Activated naive CD4-positive, alpha-beta T cell treated with anti-CD3 and anti-CD28 coated beads, Interleukin-2, amount 50 U/mL, for 16 hours (primary cell): ENCODE results near the gene FAM9C.
"Not testable (repeated sequence)": the region's sequence is repeated elsewhere in the genome, so short reads cannot be mapped to it uniquely, and the experiment has no call there.

Experiments
- DNase-seq: peaks from one replicate; pipeline ENCODE4 v3.0.0-alpha.2; 2020

Gene FAM9C

DNA sequence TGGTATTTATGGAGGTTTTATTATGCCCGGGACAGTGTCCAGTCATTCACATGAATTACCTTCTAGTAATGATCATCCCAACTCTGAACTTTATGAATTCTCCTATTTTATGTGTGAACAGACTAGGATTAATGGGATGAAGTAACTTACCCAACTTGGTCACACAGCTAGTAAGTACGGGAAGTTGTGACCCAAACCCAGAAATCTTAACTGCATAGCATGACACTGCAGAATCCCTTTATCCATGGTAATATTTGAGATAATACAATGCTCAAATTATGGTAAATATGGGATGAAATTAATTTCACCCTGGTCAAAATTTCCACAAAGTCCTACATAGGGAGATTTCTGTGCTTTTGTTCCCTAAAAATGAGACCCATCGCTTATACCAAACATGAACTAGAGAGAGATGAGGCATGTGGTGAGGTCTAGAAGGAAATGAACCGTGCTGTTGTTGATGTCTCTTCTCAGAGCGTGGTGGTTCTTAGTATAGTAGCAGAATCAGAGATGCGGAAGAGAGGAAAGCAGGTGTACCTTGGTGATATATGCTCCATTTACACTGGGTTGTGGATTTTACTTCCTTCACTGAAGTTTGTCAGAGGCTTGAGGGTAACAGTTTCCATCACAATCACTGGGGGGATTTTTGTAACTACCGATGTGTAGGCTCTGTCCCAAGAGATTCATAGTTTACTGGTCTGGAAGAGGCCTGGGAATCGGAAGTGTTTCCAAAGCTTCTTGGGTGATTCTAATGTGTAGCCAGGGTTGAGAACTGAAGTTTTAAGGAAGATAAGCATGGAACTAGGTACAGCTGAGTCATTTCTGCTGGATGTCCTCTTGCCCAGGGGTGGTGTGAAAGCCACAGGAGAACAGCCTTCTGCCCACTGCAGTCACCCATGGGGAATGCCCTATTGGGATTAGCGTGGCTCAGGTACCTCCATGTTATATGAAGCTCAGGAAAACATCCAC is 30.2 kb upstream of the FAM9C start:
- no peak for DNase-seq

DNA sequence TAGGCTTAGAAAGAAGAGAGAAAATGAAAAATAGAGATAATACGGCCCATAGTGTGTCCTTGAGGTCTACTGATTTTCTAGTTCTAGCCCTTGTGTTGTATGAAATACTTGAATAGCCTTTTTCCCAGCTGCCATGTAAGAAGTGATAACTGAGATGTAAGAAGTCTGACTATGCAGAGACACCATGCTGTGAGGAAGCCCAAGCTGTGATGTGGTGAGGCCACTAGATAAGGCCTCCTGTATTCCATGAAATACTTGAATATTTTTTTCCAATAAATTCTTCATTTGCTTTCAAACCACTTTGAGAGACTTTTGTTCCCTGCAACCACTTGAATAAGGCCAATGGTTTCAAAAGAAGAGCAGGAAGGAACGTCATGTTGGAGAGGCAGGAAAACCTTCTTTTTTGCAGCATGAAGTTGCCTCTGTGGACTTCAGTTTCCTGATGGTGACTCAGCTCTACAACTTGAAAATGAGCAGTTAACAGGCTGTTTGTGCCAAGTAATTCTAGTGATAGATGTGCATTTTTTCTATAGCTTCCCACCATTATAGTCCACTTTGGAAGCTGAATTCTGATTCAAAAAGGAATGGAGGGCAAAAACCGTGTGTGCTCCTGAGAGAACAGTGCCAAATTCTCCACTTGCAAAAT is 25.5 kb upstream of the FAM9C start:
- DNase-seq, result no peak

DNA sequence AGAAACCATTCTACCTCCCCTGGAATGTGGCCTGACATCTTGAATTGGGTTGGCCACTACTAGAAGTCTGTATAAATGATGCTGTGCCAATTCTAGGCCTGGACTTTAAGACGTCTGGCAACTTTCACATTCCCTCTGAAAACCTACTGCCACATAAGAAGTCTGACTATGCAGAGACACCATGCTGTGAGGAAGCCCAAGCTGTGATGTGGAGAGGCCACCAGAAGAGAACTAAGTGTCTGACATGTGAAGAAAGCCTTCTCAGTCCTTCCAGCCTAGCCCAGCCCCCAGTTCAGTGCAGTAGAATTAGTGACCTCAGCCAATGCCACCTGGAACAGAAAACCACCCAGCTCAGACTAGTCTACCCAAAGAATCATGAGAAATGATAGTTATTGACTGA is 24.2 kb upstream of the FAM9C start:
- DNase-seq, result no peak

DNA sequence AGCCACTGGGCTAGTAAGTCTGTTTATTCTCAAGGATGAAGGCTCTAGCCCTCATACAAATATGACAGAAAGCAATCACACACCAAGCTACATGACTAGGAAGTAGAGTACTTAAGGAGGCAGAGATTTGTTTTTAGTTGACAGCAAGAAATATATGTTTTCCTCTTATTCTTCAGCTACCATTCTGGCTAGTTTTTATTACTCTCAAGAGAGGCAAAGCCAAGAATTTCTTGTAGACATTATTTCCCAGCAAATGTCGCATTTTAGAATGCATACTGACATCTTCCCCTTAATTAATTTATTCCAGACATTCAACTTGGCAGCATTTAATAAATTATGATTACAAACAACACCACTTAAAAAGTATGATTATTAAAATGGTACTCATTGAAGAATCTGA is 23.4 kb upstream of the FAM9C start:
- no peak for DNase-seq

DNA sequence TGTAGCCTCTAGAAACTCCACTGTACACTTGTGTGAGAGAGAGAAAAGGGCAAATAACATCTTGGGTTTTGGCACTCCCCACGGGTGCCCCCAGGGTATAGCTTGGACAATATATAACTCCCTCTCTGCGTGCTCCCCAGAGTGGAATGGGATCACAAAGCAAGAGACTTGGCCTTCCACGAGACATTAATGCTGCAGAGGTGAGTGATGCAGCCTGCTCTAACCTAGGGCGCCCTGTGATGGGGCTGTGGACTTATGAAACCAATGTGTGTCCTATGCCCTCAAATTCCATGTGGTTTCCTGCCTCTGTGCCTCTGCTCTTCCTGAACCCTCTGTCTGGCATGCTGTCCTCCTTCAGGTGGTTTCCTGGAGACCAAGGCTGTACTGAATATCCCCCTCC is 22.0 kb upstream of the FAM9C start:
- no peak for DNase-seq

DNA sequence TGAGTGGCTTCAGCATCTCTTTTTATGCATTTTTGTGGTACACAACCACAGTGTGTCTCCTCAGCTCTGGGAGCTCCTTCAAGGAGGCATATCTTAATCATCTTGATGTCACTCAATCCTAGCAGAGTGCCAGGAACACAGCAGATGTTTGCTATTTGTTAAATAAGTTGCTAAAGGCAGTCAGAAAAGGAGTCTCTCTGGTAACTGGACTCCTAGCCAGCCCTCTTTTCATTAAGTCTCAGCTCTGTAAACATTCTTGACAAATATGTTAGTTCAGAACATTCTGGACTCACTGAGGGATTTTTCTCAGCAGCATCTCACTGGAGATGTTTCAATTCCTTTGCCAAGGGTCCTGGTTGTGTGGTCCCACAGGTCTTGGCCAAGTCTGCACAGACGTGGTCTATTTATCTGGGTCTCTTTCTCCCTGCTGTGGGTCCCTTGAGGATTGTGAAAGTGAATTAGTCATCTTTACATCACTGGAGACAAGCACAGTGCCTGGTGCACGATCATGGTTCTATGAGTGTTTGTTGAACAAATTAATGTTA is 20.3 kb upstream of the FAM9C start:
- no peak for DNase-seq

DNA sequence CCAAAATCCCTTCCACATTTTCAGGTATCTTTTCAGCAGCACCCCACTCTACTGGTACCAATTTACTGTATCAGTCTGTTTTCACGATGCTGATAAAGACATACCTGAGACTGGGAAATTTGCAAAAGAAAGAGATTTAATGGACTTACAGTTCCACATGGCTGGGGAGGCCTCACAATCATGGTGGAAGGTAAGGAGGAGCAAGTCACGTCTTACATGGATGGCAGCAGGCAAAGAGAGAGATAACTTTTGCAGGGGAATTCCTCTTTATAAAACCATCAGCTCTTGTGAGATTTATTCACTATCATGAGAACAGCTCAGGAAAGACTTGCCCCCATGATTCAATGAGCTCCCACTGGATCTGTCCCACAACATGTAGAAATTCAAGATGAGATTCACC is 18.7 kb upstream of the FAM9C start:
- not testable (repeated sequence) for DNase-seq

DNA sequence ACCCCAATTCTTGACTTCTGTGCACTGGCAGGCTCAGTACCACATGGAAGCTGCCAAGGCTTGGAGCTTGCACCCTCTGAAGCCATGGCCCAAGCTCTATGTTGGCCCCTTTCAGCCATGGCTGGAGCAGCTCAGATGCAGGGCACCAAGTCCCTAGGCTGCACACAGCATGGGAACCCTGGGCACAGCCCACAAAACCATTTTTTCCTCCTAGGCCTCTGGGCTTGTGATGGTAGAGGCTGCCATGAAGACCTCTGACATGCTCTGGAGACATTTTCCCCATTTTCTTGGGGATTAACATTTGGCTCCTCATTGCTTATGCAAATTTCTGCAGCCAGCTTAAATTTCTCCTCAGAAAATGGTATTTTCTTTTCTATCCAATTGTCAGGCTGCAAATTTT is 17.9 kb upstream of the FAM9C start:
- DNase-seq, result not testable (repeated sequence)

DNA sequence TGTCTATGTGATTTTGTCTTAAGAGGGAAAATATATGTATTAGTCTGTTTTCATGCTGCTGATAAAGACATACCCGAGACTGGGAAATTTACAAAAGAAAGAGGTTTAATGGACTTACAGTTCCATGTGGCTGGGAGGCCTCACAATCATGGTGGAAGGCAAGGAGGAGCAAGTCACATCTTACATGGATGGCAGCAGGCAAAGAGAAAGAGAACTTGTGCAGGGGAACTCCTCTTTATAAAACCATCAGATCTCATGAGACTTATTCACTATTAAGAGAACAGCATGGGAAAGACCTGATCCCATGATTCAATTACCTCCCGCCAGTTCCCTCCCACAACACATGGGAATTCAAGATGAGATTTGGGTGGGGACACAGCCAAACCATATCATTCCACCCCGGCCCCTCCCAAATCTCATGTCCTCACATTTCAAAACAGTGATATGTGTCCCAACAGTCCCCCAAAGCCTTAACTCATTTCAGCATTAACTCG is 16.8 kb upstream of the FAM9C start:
- not testable (repeated sequence) for DNase-seq

DNA sequence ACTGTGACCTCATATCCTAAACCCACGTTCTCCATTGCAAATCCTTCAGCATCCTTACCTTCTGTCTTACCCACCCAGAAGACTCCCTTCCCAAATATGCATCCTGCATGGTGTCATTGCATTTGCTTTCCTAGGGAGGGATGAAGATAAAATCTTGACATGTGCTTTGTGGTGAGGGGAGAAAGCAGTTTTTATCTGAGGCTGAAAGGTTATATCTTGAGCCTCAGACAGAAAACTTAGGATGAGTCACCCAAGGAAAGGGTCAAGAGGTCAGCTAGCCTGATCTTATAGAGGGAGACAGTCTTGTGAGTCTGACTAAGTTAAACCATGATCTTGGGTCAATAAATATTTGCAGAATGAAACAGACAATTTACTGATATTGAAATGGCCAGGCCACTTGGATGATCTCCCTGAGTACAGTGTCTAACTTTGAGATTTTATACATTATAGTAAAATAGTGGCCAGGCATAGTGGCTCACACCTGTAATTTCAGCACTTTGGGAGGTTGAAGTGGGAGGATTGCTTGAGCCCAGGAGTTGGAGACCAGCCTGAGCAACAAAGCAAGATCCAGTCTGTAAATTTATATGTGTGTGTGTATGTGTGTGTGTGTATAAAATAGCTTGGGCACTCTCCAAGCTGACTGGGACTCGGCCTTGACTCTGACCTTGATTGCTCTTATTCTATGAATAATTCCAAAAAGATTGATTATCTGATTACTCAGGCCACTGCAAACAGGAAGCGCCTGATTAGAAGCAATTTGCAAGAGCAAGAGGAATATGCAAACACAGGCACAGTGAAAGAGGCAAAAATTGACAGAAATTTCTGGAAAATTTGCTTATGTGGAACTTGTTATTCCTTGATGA is 15.4 kb upstream of the FAM9C start:
- DNase-seq, result no peak

DNA sequence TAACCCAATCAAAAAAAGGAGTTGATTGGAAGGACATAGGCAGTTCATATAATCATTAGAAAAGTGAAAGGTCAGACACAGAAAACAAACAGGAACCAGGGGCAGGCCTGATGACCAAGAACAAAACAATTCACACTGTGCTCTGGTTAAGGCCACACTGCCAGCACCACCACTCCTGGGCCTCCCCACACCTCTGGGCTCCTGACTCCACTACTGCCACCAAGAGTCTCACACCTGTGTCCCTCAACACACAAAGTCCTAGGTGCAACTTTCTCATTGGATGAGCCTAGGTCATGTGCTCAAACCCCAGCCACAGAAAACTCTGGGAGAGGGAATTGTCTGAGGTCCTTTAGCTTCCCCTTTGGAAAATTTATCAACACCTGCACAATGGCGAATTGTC is 11.1 kb upstream of the FAM9C start:
- no peak for DNase-seq

DNA sequence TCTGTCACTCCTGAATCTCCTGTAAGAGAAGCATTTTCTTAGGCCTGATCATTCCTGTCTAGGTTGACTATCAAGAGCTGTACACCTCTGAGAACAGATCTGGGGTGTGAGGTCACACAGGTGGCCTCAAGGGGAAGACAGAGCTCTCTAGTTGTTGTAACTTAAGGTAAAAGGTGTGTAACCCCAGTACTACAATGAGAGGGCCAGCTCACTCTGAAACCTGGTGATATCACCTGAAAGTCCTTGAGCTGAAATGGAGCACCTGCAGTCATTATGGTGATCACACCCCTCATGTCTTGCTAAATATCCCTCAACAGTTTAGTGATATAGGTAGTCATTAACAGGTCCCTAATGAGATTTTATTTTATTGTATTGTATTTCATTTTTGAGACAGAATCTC is 8.8 kb upstream of the FAM9C start:
- no peak for DNase-seq

DNA sequence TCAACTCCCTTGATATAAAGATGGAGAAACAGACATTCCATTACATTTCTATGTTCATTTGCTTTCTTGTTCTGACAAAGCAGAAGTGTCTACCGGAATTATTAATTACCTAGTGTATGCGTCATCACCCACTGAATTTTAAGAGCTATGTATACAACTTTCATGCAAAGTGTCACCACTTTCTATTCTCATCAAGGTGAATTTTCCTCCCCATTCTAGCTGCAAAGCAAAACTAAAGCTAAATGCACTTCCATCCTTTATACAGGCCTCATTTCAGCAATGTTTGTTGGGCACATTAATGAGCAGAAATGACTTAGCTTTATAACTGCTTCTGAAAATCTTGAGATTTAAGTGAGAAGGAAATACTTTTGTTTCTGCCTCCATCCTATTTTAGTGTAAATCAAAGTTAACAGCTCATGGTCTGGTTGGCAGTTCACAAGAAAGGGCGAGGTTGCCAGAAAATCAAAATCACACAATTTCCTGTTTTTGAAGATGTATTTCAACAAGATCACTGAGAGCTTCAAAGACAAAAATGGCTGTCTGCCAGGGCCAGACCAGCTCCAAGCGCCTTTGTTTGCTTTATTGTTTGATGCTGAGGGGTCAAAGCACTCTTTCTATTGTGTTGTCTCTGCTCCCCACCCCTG is 7.2 kb upstream of the FAM9C start:
- DNase-seq, result no peak

DNA sequence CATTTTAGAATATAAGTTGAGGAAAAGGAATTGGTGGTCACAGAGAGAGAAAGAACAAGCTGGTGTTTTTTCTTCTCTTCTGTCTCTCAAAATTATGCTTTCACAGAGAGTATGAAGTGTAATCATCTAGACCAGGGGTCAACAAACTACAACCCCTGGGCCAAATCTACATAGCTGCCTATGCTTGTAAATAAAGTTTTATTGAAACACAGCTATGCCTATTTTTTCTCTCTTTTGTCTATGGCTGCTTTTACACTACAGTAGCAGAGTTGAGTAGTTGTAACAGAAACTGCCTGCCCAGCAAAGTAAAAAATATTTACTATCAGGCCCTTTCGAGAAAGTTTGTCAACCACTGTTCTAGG is 6.7 kb upstream of the FAM9C start:
- DNase-seq, result no peak

DNA sequence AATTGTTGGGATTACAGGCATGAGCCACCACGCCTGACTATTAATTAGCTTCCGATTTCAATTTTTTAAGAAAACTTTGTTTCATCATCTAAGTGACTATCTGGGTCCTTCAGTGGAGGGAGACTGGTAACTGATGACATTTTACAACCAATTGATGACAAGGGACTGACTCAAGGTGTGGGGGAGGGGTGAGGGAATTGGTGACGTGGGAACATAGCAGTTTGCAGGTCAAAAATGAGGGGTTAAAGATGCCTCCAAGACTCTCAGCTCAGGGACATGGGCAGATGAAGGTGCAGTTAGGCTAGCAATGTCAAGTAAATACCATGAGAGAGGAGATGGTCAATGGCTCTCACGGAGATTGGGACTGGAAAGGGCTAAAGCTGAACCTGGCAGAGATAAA is 5.7 kb upstream of the FAM9C start:
- peak; percentile 17 for DNase-seq

DNA sequence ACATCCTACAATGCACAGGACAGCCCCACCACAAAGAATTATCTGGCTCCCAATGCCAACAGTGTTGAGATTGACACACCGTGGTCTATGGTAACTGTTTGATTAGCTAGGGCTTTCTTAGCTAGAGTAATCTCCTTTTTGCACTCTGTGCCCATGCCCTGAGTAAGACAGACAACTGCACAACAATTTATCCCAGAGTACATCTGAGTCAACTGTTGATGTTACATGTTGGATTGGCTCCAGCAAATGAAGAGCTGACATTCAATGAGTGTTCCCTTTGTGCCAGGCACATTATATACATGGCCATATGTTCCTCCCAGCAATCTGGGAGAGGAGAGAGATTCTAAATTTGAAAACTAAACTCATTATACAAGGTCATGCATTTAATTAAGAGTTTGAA is 3.9 kb upstream of the FAM9C start:
- DNase-seq, result no peak

DNA sequence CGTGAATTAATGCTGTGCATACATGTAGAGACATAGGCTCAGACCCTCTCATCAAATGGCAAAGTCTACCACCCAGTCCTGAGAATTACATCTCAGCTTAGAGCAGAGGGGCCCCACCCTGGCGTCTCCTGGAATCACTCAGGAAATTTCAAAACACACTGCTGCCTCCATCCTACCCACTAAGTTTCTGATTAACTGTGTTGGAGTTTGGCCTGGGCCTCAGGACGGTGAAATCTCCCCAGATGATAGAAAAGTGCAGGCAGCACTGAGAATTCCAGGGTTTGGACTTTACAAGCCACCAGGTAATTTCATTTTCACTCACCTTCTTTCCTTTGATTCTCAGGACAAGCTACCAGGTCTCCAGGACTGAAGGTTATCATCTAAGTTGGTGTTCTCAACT is 3.3 kb upstream of the FAM9C start:
- no peak for DNase-seq

DNA sequence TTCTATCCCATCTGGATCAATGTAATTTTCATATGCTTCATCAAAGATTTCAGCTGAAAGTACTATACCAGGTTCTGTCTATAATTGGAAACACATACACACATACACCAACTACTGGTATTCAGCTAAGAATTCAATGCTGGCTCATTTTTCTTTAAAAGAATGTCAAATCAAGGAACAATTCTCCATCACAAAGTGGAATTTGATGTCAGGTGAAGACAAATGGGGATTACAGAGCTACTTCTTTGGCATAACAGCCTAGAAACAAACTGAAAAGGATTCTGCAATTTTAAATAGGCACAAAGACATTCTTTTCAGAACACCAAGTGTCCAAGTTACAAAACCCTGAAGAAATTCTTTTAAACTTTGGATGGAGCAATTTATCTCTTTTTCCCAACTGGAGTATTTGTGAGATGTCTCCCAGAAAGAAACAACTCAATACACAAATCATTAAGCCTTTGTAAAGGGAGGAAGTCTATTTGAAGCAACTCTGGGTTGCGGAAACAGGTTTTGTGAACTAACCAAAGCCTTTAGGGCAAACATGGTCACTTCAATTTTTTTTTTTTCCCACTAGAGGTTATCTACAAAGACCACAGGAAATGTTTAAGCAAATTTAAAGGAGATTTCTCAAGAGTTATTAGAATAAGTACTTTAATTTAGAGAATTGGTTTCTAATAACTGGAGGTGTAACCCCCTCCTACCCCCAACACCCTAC is 1.9 kb upstream of the FAM9C start:
- DNase-seq, result no peak

DNA sequence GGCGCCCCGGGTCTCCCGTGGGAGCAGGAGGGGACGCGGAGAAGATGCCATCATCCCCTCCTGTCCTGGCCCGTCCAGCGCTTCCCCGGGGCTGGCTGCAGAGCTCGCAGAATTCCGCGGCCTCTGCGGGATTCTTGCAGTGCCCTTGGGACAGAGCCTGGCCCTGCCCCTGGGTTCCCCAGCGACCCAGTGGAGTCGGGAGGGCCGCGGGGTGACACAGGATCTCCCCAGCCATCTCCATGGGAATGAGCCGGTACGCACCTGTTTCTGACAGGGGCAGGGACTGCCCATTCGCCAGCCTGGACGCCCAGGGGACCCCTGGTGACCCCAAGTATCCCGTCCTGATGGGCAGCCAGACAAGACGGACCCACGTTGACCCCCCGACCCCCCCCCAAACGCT is 482 bp downstream of the FAM9C start:
- no peak for DNase-seq

DNA sequence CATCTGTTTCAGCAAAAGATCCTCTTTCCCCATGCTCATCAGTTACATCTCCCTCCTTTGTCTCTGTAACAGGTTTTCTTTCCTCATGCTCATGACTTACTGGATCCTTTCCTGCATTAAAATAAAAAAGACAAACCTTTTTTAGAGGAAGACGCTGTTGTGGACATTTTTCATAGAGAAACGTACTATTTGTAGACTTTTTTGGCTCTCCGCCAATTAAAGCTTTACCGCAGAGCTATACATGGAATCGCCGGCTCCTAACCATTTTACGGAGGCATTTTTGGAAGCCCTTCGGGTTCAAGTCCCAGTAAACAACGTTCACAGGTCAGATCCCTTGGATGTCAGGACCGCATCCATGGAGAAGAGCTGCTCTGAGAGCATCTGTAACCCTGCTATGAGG is 1.3 kb downstream of the FAM9C start:
- no peak for DNase-seq

DNA sequence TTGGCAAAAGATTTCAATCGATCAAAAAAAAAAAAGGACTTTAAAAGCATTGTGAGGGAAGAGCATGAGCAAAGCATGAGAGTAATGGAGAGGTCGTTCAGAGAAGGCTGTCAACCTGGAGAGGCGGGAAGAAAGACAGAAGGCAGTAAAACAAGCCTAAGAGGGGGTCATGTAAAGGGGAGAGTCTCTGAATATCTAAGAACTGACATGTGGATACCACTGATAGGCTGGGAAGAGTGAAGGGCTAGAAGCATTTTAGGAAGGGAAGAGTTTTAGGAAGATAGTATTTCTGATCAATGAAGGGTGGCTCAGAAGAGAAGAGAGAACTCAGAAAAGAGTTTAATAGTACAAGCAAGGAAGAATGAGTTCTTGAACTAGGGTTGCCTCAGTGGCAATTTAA is 7.5 kb downstream of the FAM9C start:
- DNase-seq, result no peak

DNA sequence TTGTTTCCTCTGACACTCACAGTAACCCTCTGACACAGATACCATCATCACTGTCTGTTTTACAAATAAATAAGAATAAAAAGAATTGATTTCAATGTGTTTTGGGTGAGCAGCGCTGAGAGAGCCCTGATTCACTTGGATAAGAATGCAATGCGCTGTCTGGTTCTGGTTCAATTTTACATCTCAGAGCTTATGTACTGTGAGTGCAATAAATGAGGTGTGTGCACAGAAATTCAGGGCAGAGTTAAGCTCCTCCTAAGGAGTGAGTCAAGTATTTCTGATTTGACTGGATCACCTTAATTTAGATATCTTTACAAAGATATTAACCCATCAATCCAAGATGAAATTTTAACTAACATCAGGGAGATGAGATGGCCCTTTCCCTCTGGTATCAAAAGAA is 11.2 kb downstream of the FAM9C start:
- no peak for DNase-seq
